ENCODE measurements around the gene LRRC28. TPM values are rescaled to one million over a fixed set of nuclear protein-coding genes. Genes with fewer than 3 reads are reported as not detected.

Gene LRRC28
- polyA plus RNA-seq, 1 of the 3 experiments (the other 2 are of a cell fraction), result 15.2 TPM

DNA sequence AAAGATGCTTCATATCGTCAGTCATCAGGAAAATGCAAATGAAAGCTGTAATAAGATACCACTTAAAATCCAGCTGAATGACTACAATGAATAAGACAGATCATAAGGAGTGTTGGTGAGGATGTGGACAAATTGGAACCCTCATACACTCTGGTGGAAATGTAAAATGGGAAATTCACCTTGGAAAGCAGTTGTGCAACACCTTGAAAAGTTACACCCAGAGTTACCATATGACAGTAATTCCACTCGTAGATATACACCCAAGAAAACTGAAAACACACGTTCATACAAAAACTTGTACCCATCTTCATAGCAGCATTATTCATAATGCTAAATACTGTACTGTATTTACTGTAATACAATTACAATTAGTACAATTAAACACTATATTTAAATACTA, 4.2 kb upstream of the LRRC28 start:
- Histone ChIP-seq H3K27me3 (ENCODE audit: insufficient read depth) (no peaks in the 10 kb centered on the region), H4K20me1 (ENCODE audit: insufficient read depth) (no peaks in the 10 kb centered on the region), H3K36me3 (replicated peaks in 1 of 2; ENCODE audit: control insufficient read depth in 1 of 2, insufficient read depth in 2 of 2, low read length in 1 of 2) (peaks cover 0 to 3% of the 10 kb centered on the region in 2 experiments), H3F3A (replicated peaks; ENCODE audit: insufficient read depth) (no peaks in the 10 kb centered on the region), H3K9me2 (no peaks in the 10 kb centered on the region), H3K9me3 (no peaks in the 10 kb centered on the region), H3K4me3 (ENCODE audit: low read depth in 2 of 2, low read length in 1 of 2) (no peak overlapping the region), H3K27ac (ENCODE audit: low read depth in 2 of 2, low read length in 1 of 2) (no peak overlapping the region), H3K4me2 (no peak overlapping the region), H2AFZ (ENCODE audit: low read depth) (no peak overlapping the region), H3K79me2 (ENCODE audit: insufficient read depth) (no peaks in the 10 kb centered on the region), H3K9ac (no peak overlapping the region), H3K4me1 (ENCODE audit: control insufficient read depth in 1 of 2, insufficient read depth in 2 of 2, low read depth in 1 of 2, low read length in 1 of 2) (peaks cover 0 to 2% of the 10 kb centered on the region in 2 experiments; a peak in 2 of 4 replicates)
- CTCF ChIA-PET, result interaction anchor here (0.7 kb wide), 1 partner anchor 352 kb away, joined by 3 read pairs; no protein-coding TSS in a partner anchor
- no peak for TF ChIP-seq FOXM1 (IDR thresholded peaks at IDR 0.05; ENCODE audit: low read depth)
- no peak for TF ChIP-seq TCF12 (IDR thresholded peaks at IDR 0.05)
- no peak for TF ChIP-seq YY1 (IDR thresholded peaks at IDR 0.05; ENCODE audit: low read depth)
- POLR2A ChIA-PET, result no interaction called here
- DNase-seq, result no peak
- WGBS (ENCODE audit: low lambda C conversion rate), result 87% methylated on average over 3 of the region's 3 CpGs

- WGBS (ENCODE audit: low lambda C conversion rate), result 81% methylated on average over 7 of the region's 7 CpGs
- H4K20me1 ChIP-seq (ENCODE audit: insufficient read depth), result no peaks in the 10 kb centered on the region
- no peak overlapping the region for H3K27ac ChIP-seq (ENCODE audit: low read depth in 2 of 2, low read length in 1 of 2)
- POLR2A ChIA-PET, result no interaction called here
- peaks cover 0 to 3% of the 10 kb centered on the region in 2 experiments for H3K36me3 ChIP-seq (replicated peaks in 1 of 2; ENCODE audit: control insufficient read depth in 1 of 2, insufficient read depth in 2 of 2, low read length in 1 of 2)
- H3K4me1 ChIP-seq (ENCODE audit: control insufficient read depth in 1 of 2, insufficient read depth in 2 of 2, low read depth in 1 of 2, low read length in 1 of 2), result peaks cover 4 to 7% of the 10 kb centered on the region in 2 experiments; a peak in 3 of 4 replicates
- TF ChIP-seq FOXM1 (IDR thresholded peaks at IDR 0.05; ENCODE audit: low read depth) (no peak), MEF2A (IDR thresholded peaks at IDR 0.05; ENCODE audit: borderline replicate concordance, low read depth) (no peak), ZBTB33 (IDR thresholded peaks at IDR 0.05; ENCODE audit: borderline replicate concordance, low read depth) (no peak), GABPA (IDR thresholded peaks at IDR 0.05; ENCODE audit: low read depth) (no peak)
- TF ChIP-seq, protein P1, sequence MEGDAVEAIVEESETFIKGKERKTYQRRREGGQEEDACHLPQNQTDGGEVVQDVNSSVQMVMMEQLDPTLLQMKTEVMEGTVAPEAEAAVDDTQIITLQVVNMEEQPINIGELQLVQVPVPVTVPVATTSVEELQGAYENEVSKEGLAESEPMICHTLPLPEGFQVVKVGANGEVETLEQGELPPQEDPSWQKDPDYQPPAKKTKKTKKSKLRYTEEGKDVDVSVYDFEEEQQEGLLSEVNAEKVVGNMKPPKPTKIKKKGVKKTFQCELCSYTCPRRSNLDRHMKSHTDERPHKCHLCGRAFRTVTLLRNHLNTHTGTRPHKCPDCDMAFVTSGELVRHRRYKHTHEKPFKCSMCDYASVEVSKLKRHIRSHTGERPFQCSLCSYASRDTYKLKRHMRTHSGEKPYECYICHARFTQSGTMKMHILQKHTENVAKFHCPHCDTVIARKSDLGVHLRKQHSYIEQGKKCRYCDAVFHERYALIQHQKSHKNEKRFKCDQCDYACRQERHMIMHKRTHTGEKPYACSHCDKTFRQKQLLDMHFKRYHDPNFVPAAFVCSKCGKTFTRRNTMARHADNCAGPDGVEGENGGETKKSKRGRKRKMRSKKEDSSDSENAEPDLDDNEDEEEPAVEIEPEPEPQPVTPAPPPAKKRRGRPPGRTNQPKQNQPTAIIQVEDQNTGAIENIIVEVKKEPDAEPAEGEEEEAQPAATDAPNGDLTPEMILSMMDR (IDR thresholded peaks at IDR 0.05), result no peak
- H3F3A ChIP-seq (replicated peaks; ENCODE audit: insufficient read depth), result peaks cover 3% of the 10 kb centered on the region
- no peak overlapping the region for H3K9ac ChIP-seq
- no peaks in the 10 kb centered on the region for H3K9me2 ChIP-seq
- H3K79me2 ChIP-seq (ENCODE audit: insufficient read depth), result no peaks in the 10 kb centered on the region
- CTCF ChIA-PET, result no interaction called here
- H3K9me3 ChIP-seq, result no peaks in the 10 kb centered on the region
- H3K27me3 ChIP-seq (ENCODE audit: insufficient read depth), result no peaks in the 10 kb centered on the region
- no peak overlapping the region for H2AFZ ChIP-seq (ENCODE audit: low read depth)
- no peak overlapping the region for H3K4me3 ChIP-seq (ENCODE audit: low read depth in 2 of 2, low read length in 1 of 2)
- no peak for DNase-seq
- no peak overlapping the region for H3K4me2 ChIP-seq
These were observed 3.1 kb upstream of the LRRC28 start for GRCh38 chr15:99248000-99248715.
